Glutamatergic neuron (in vitro differentiated cells): ENCODE data around the gene STK10. TPM values are rescaled to one million over a fixed set of nuclear protein-coding genes. Genes with fewer than 3 reads are reported as not detected.

Experiments used
- DNase-seq: peaks from one replicate; pipeline ENCODE4 v3.0.0; 2022
- H3K27ac Mint-ChIP-seq: one replicate; pipeline ENCODE4 v1.8.0; 2020; ENCODE audit warnings: mild to moderate bottlenecking, mixed read lengths, inconsistent platforms; ENCODE audit not compliant: unreplicated experiment
- H3K27me3 Mint-ChIP-seq: one replicate; pipeline ENCODE4 v1.8.0; 2020; ENCODE audit warnings: mild to moderate bottlenecking, moderate library complexity, mixed read lengths, inconsistent platforms; ENCODE audit not compliant: unreplicated experiment
- H3K36me3 Mint-ChIP-seq: one replicate; pipeline ENCODE4 v1.8.0; 2020; ENCODE audit warnings: mild to moderate bottlenecking, mixed read lengths, inconsistent platforms; ENCODE audit not compliant: unreplicated experiment
- H3K4me1 Mint-ChIP-seq: one replicate; pipeline ENCODE4 v1.8.0; 2020; ENCODE audit warnings: mild to moderate bottlenecking, low read depth, mixed read lengths, inconsistent platforms; ENCODE audit not compliant: unreplicated experiment
- H3K4me3 Mint-ChIP-seq: one replicate; pipeline ENCODE4 v1.8.0; 2020; ENCODE audit warnings: mild to moderate bottlenecking, mixed read lengths, inconsistent platforms; ENCODE audit not compliant: unreplicated experiment
- H3K9me3 Mint-ChIP-seq: one replicate; pipeline ENCODE4 v1.8.0; 2020; ENCODE audit warnings: mild to moderate bottlenecking, moderate library complexity, mixed read lengths, inconsistent platforms; ENCODE audit not compliant: unreplicated experiment
- CTCF ChIP-seq: fragments of 200-600 bp; sonication (generic); IDR thresholded peaks from one replicate; pipeline ENCODE4 v1.5.0; 2021; ENCODE audit not compliant: partially characterized antibody, unreplicated experiment
- total RNA-seq: library from RNA; stranded (reverse); fragmentation: NEBNext Ultra II Directional; extraction: Animal tissue kit (Norgen Biotek cat#: 25700); gene quantifications from one replicate; pipeline ENCODE4 v1.2.1, GENCODE V29; 2021; ENCODE audit not compliant: unreplicated experiment

Gene STK10
- total RNA-seq, 1 donor from 2014 or later = 84.7 TPM

DNA sequence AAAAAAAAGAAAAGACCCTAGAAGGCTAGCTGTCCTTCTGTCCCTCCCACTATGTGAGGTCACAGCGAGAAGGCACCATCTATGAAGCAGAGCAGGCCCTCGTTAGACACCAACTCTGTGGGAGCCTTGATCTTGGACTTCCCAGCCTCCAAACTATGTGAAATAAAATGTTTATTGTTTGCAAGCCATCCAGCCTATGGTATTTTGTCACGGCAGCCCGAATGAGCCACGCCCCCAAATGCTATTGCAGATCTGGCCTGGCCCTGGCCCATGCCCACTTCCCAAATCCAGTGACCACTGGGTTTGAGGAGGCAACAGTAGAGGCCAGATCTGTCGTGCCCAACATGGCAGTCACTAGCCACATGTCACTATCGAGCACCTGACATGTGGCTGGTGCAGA lies 10.8 kb downstream of the STK10 start:
- TF ChIP-seq CTCF = no peak
- peaks cover 26% of the 10 kb centered on the region for H3K4me1 Mint-ChIP-seq
- peaks cover 7% of the 10 kb centered on the region for H3K27me3 Mint-ChIP-seq
- peaks cover 2% of the 10 kb centered on the region for H3K9me3 Mint-ChIP-seq
- no peaks in the 10 kb centered on the region for H3K36me3 Mint-ChIP-seq
- H3K27ac Mint-ChIP-seq = no peak overlapping the region
- H3K4me3 Mint-ChIP-seq = no peak overlapping the region
- DNase-seq = no peak

DNA sequence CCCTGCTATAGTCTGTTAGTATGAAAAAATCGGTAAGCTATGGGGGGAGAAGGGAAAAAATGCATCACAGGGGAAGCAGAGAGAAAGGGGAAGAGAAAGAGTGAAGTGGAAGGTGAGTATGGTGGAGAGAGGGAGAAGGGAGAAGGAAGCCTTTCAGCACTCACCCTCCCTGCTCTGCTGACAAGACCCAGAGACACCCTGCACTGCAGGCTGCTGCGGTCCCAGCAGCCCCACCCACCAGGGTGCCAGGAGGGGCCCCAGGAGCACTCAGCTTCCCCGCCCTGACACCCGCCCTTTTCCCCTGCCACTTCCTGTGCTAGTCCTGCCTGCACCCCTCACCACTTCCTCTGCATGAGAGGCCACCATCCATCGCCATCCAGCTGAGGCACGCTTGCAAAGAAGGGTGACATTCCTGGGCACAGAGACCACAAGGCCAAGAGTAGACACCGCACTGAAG lies 12.7 kb downstream of the STK10 start:
- TF ChIP-seq CTCF = no peak
- Mint-ChIP-seq H3K27me3 (peaks cover 7% of the 10 kb centered on the region), H3K27ac (no peak overlapping the region), H3K9me3 (peaks cover 3% of the 10 kb centered on the region), H3K4me3 (no peak overlapping the region), H3K4me1 (peaks cover 26% of the 10 kb centered on the region), H3K36me3 (no peaks in the 10 kb centered on the region)
- no peak for DNase-seq

GRCh38 chr5:172173564-172174153 lies 14.4 kb downstream of the STK10 start:
- Mint-ChIP-seq H3K27ac (no peak overlapping the region), H3K36me3 (no peaks in the 10 kb centered on the region), H3K9me3 (peaks cover 3% of the 10 kb centered on the region), H3K4me1 (peaks cover 23% of the 10 kb centered on the region), H3K27me3 (peaks cover 12% of the 10 kb centered on the region), H3K4me3 (no peak overlapping the region)
- no peak for TF ChIP-seq CTCF
- DNase-seq = no peak

DNA sequence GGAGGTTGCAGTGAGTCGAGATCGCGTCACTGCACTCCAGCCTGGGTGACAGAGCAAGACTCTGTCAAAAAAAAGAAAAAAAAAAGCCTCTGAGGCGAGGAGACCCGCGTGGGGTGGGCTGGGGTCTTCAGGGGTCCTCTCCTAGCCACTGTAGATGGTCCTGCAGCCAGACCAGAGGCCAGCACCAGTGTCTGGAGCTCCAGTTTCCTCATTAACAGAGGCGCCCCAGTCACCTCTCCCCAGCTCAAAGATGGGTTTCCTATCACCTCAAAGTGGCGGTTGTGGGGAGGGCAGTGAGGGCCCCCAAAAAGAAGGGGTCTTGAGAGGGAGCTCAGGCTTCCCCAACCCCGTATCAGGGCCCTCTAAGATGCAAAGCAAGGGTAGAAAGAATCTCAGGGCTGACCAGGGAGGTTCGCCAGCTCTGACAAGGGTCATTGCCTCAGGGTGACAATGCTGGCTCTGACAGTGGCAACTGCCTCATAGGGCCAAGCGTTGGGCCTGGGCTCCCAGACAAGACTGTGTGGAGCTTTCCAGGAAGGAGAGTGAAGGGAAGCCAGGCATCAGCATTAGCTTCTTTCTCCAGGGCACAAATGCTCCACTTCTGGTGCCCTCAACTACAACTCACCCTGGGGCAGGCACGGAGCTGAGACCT lies 15.0 kb downstream of the STK10 start:
- Mint-ChIP-seq H3K36me3 (no peaks in the 10 kb centered on the region), H3K4me1 (peaks cover 21% of the 10 kb centered on the region), H3K4me3 (no peak overlapping the region), H3K9me3 (peaks cover 3% of the 10 kb centered on the region), H3K27me3 (peaks cover 9% of the 10 kb centered on the region), H3K27ac (no peak overlapping the region)
- no peak for TF ChIP-seq CTCF
- no peak for DNase-seq

DNA sequence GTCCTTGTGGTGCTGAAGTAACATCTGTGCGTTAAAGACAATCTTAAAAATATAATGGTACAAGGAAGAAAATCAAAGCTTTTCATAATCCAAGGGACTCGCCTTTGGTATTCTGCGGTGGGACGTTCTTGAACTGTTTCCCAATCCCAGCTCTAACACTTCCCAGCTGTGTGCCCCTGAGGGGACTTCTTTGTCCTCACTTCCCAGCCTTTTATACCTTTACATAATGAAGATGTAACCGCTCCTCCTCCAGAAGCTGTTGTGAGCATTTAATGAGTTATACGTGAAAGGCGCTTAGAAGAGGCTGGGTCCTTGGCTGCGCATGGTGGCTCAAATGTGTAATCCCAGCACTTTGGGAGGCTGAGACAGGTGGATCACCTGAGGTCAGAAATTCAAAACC lies 16.9 kb downstream of the STK10 start:
- DNase-seq = no peak
- TF ChIP-seq CTCF = no peak
- Mint-ChIP-seq H3K36me3 (no peaks in the 10 kb centered on the region), H3K4me1 (peaks cover 28% of the 10 kb centered on the region), H3K27me3 (peaks cover 9% of the 10 kb centered on the region), H3K4me3 (no peak overlapping the region), H3K9me3 (peaks cover 3% of the 10 kb centered on the region), H3K27ac (peak overlapping the region; percentile 28)
